Peyer's patch (tissue), 4 donors: ENCODE data around the gene TUBB1.

ENCODE experiments used
- CTCF ChIP-seq, 6 experiments: fragments of 450-650 bp in 4 of 6; fragments of 200-600 bp in 2 of 6; sonication (generic) in 1 of 6; IDR thresholded peaks; one replicate each; pipeline ENCODE4 v1.5.1; 2017 to 2019; ENCODE audit warnings: antibody characterized with exemption in 6 of 6, mild to moderate bottlenecking in 3 of 6, moderate library complexity in 1 of 6
- POLR2A ChIP-seq, 2 donors: fragments of 450-650 bp; IDR thresholded peaks; one replicate each; pipeline ENCODE4 v1.5.1; 2017; ENCODE audit warnings: antibody characterized with exemption in 2 of 2, mild to moderate bottlenecking in 2 of 2, moderate library complexity in 2 of 2

- TF ChIP-seq CTCF (IDR thresholded peaks at IDR 0.05) = no peak
- no peak for TF ChIP-seq POLR2A (IDR thresholded peaks at IDR 0.05)
Measured at GRCh38 chr20:58990651-58991445, 28.4 kb upstream of the TUBB1 start.
